HuH-7 (cell line): Measurements from ENCODE around the gene CCDC97.
"Not testable (repeated sequence)": the region's sequence is repeated elsewhere in the genome, so short reads cannot be mapped to it uniquely, and the experiment has no call there.

Source experiments
- DNase-seq: peaks from one replicate; pipeline ENCODE4 v3.0.0; 2011; ENCODE audit warnings: low spot score

Gene CCDC97

DNA sequence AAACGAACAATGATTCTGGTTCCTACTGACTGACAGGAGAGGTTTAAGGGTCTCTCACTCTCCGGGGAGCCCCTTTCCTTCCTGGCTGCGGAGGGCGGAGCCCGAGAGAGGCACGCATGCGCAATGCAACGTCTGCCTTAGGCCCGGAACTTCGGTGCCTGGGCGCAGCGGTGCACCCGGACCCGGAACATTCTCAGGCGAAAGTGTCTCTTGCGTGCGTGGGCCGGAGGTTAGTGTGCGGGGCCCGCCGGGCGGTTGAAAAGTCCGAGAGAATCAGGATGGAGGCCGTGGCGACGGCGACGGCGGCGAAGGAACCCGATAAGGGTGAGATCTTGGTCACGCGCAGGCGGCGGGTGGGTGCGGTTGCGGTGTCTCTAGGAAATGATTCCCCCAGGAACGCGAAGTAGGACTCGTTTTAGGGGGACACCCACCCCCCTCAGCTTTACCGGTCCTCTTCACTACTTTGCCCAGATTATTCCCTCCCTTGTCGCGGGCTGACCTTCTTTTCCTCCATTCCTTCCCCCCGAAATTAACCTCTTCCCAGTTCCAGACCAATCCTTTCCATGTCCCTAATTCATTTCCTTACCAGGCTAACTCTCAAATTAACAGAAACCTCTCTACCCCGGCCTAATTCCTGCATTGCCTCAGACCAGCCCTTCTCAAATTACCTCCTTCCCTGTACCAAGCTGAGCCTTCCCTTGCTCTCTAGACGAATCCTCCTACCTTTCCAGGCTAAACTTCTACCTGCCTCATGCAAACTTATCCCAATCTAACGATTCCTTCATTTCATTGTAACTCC, at the start of gene CCDC97:
Gene CCDC97 (plus strand): TSS at position 140 of the 799 bp plus-strand sequence. CDS start 139 bp downstream, at position 279.
- DNase-seq, result peak; percentile 94

DNA sequence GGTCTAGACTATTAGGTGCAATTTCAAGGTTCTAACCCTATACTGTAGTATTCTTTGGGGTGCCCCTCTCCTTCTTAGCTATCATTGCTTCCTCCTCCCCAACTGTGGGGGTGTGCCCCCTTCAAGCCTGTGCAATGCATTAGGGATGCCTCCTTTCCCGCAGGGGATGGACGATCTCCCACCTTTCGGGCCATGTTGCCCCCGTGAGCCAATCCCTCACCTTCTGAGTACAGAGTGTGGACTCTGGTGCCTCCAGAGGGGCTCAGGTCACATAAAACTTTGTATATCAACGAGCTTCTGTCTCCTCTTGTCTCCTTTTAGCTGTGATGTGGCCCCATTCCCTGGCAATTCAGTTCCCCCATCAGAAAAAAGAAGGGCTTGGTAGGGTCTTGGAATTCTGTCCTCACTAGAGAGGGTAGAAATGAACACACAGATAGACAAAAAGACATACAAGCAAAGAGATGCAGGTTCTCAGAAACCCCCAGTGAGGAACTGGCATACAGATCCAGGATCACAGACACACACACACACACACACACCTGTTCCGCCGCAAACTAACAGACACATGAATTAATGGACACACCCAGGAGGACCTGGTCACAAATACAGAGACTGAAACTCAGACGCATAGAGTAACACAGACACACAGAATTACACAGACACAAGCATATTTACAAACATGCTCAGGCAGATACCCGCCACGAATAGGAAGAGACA, 48.3 kb upstream of the CCDC97 start:
- DNase-seq, result no peak

DNA sequence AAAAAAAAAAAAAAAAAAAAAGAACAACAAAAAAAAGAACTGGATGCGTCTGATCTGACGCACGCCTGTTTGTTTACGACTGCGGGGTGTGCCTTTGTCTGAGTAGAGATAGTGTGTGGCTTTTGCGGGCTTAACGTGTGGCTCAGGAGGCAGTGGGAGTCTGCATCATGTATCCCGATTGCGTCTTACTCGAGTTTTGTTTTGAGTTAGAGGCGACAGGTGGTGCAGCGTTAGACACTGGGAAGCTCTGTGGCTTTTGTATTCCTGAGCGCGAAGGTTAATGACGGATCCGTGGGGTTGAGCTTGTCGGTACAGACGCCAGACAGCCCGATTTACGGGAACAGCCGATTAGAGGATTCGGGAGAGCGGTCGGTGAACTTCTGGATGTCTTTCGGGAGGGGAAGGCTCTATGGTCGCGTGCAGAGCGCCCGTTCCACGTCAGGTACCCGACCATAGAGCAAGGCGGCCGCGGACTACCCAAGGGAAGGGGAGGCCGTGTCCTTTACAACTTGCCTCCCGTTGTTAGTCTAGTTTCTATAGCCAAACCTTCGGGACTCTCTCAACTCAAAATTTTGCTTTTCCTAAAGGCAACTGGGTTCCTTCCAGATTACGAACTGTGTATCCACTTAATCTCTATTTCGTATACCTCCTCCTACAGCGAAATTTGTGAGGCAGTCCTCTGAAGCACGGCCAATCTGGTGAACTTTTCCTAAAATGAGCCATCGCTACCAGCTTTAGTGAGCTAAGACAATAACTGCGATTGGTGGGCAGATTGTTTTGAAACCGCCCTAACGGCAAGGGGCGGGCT, 46.7 kb upstream of the CCDC97 start:
- DNase-seq, result no peak

DNA sequence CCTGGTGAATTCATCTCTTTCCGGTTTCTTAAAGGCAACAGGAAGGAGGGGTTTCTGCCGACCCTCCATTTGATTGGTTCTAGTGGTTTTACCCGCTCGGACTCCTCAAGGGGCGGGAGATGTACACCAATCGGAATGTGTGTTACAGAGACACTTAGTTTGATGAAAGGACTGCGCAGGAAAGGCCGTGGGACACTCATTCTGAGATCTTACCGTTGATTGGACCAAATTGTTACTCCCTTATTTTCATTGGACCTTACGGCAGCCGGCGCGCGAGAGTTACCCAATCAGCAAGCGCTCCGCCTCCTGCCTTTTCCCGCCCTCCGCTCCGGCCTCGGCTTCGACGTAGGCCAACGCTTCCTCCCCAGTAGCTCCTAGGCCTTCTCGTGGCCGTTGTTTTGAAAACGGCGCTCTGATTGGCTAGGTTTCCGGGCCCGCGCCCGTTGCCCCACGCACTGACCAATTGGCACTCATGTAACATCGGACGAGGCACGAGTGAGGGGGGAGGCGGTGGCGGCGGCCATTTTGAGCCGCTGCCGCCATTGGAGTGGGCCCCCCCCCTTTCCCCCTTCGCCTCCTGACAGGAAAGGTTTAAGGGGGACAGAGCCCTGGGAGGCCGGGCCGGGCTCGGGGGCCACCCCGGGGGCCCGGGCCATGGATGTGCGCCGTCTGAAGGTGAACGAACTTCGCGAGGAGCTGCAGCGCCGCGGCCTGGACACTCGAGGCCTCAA, 46.0 kb upstream of the CCDC97 start, which contains the start of gene HNRNPUL1:
Gene HNRNPUL1 (plus strand): TSS at position 523 of the 731 bp plus-strand sequence. CDS start 132 bp downstream, at position 655.
- DNase-seq, result peak; percentile 99

DNA sequence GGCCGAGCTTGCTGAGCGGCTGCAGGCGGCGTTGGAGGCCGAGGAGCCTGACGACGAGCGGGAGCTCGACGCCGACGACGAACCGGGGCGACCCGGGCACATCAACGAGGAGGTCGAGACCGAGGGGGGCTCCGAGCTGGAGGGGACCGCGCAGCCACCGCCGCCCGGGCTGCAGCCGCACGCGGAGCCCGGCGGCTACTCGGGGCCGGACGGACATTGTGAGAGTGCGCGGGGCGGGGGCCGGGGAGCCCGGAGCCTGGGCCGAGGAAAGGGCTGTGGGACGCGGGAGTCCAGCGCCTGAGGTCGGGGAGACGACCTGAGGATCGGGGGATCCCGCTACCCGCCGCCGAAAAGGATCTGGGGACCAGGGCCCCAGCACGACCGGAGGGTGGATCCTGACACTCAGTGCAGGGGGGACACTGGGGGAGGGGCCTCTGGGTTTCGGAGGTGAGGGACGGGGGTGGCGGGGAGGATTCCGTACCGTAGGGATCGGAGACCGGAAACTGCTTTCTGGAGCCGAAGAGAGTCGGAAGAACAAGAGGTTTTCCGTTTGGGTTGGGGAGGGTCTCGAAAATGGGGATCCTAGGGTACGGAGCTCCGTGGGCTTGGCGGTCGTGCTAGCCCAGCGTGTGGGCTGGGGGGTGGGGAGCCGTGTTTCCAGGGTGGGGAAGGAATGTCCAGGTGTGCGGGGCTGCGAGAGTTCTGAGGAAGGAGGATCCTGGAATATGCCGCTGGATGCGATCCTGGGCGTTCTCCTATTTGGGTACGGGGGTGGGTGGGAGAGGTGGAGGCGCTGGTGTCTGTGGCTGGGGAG, 45.2 kb upstream of the CCDC97 start:
- DNase-seq, result peak; percentile 34

DNA sequence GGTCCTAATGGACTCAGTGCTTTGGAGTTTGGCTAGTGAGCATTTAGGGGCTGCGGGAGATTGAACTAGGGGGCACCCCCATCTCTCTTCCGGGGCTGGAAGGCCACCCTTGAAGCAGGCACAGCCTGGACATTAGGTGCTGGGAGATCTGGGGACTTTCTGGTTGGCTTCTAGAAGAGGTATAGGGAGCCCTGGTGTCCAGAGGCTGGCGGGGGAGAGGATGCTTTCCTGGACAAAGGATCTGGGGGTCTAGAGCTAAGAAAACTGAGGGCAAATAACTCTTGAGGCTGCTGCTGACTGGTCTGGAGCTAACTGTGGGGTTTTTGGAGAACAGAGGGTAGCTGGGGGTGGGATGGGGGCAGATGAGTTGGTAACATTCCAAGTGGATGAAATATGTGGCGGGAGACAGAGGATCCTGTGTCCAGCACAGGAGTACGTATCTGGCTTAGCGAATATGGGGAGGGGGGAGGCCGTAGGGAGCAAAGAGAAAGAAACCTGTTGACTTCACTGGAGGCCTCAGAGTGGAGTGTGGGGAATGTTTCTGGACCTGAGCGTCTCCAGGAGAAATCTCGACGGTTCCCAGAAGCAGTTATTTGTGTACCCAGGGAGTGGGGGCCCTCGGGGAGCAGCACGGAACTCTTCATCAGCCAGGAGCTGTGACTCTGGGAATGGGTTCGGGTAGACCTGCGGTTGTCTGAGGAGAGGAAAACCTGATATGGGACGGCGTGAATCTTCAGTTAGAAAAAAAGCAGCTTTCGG, 44.4 kb upstream of the CCDC97 start:
- peak; percentile 37 for DNase-seq

DNA sequence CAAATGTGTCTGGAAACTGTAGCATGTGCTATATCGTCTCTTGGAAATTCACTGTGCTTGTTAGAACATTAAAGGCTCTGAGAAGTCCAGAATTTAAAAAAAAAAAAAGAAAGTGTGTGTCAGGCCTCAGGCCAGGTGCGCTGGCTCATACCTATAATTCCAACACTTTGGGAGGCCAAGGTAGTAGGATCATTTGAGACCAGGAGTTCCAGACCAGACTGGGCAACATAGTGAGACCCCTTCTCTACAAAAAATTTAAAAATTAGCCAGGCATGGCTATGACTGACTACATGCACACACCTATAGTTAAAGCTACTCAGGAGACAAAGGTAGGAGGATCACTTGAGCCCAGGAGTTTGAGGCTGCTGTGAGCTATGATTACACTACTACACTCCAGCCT, 40.9 kb upstream of the CCDC97 start:
- no peak for DNase-seq

DNA sequence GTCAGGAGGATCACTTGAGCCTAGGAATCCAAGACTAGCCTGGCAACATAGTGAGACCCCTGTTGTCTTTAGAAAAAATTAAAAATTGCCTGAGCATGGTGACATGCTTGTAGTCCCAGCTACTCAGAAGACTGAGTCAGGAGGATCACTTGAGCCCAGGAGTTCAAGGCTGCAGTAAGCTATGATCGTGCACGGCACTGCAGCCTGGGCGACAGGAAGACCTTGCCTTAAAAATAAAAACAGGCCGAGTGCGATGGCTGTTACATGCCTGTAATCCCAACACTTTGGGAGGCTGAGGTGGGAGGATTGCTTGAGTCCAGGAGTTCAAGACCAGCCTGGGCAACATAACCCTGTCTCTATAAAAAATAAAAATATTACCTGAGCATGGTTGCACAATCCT, 40.4 kb upstream of the CCDC97 start:
- no peak for DNase-seq

DNA sequence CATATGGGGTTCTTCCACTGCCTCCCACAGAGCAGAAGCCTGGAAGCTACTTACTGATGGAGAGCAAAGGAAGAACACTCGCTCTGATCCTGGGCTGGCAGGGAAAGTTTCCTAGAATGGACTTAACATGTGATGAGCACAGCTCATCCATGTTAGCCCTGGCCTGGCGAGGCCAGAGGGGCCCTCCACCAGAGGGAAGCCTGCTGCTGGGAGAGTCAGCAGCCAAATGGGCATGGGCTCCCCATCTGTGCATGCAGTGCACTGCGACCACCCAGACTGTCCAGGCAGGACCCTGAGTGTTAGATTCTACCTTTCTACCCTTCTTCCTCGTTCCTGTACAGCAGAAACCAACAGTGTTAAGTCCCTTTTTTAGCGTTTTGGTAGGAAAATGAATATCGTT, 36.9 kb upstream of the CCDC97 start:
- DNase-seq, result no peak

DNA sequence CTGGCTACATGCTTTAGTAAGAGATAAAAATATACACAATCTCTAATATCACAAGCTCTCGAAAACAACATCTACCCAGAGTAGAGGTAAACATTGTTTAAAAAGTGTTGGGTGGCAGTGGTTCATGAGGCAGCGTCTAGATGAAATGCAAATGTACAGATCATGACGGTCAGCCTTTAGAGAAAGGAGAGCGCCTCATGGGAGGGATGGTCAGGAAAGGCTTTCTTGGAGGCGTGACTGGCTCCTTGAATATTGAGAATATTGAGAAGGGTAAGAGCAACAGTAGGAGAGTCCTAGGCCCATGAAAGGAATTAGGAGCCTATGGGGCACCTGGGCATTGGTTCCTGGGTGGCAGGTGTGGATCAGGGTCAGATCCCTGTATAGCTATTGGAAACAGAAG, 35.2 kb upstream of the CCDC97 start:
- no peak for DNase-seq

DNA sequence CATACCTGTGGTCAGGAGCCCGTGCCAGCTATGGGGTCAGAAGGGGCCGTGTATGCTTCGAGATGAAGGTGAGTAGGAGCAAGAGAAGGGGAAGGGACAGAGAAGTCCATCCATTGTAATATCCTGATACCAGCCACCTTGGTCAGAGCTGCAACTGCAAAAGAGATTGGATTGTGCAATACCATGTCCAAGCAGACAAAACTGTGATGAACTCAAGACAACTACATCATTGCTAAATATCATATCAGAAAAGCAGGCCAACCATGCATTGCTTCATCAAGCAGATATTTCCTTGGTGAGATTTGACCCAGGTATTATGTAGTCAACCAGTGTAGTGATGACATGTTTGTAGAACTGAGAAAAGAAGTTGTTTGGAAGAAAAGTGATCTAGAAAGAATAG, 33.7 kb upstream of the CCDC97 start:
- DNase-seq, result no peak

DNA sequence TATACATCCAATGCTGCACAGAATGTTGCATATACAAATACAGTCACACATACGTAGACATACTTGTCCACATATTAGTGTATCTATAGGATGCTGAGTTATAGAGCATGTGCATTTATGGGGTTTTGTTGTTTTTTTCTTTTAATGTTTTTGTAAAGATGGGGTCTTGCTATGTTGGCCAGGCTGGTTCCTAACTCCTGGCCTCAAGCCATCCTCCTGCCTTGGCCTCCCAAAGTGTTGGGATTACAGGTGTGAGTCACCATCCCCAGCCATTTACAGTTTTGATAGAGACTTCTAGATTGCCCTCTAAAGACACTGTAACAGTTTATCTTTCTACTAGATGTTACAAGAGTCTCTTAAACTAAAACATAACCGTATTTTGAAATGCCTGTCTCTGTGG, 31.5 kb upstream of the CCDC97 start:
- DNase-seq, result no peak

DNA sequence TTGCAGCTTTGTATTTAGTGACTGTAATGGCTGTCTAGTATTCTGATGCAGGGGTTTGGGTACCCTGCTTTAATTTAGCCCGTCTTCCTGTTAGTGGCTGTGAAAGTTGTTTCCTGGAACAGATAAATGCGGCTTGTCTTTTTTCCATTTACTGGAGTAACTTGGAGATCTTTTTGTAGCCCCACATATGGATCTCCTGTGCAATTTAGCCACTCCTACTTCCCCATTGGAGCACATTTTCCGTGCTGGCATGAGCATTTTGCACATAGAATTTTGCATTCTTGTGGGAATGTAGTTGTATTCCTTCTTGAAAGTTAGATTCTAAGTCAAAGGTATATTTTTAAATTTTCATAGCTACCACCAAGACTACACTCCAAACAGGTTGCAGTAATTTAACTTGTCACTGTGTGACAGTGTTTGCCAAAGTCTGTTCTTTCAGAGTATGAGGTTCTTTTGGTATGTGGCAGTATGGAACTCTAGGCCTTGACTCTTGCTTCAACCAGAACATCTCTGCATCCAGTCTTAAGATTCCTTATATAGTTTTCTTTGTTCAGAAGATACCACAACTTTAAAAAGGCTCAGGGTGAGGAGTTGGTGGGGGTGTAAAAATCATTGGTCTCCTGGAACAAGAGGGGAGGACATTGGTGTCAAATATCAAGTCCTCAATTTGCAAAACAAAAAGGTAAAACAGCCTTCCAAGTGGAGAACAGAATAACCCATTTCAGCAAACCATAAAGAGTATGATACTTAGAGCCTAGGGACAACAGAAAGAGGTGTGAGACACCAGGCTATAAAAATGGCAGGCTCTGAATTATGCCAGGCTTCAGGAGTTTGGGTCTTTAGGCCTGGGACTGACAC, 21.1 kb upstream of the CCDC97 start:
- no peak for DNase-seq

DNA sequence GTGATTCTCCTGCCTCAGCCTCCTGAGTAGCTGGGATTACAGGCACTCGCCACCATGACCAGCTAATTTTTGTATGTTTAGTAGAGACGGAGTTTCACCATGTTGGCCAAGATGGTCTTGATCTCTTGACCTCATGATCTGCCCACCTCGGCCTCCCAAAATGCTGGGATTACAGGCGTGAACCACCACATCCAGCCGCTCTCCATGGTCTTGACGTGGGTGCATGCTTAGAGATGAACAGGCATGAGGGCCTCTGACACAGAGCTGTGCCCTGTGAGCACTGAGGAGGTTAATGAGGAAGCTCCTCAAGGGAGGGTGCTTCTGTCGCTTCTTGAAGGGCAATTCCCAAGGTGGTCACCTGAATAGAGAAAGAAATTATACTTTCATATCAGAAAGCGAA, 20.2 kb upstream of the CCDC97 start:
- DNase-seq, result not testable (repeated sequence)

DNA sequence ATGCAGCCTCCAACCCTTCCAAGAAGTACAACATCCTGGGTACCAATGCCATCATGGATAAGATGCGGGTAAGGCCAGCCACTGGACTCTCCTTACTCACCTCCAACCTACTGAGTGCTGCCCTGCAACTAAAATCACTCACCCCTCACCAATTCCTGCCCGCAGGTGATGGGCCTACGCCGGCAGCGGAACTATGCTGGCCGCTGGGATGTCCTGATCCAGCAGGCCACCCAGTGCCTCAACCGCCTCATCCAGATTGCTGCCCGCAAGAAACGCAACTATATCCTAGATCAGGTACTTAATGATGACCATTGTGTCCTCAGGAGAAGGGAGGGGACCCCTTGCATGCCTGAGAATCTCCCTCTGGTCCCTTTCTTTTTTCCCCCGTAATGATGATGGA, 15.6 kb upstream of the CCDC97 start:
- DNase-seq, result no peak

DNA sequence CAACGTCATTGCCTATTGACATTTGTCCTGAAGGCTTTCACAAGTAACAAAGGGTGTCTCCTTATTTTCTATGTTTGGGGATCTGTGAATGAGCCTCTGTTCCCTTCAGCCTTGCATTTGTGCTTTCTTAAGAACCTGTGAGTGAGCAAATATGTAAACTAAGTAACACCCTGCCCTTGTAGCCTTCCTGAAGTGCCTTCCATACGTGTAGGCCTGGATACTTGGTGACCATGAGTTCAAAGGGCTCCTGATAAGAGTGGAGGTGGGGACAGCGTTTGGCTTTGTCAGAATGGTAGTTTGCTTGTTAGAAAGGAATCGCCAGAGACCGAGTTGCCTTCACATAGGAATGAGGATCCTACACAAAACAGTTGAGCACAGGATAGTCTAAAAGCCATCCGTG, 14.5 kb upstream of the CCDC97 start:
- no peak for DNase-seq

DNA sequence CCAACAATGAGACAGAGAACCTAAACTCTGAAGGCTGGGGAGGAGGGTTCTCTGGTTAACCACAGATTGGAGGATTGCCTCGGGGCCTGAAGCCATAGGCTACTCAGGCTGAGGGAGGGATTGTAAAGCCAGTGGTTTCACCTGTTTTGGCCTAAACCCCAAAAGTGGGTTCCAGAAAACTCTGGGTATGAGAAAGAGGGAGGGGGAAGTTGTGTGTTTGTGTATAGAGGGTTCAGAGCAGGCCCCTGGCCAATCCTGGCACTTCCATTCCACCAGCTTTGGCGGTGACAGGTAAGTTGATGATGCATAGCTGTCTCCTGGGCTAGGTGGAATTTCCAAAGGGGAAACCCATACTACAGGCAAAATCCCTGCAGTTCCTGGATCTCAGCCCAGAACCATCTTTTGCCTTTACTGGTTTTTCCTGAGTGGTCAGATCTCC, 13.5 kb upstream of the CCDC97 start:
- no peak for DNase-seq

DNA sequence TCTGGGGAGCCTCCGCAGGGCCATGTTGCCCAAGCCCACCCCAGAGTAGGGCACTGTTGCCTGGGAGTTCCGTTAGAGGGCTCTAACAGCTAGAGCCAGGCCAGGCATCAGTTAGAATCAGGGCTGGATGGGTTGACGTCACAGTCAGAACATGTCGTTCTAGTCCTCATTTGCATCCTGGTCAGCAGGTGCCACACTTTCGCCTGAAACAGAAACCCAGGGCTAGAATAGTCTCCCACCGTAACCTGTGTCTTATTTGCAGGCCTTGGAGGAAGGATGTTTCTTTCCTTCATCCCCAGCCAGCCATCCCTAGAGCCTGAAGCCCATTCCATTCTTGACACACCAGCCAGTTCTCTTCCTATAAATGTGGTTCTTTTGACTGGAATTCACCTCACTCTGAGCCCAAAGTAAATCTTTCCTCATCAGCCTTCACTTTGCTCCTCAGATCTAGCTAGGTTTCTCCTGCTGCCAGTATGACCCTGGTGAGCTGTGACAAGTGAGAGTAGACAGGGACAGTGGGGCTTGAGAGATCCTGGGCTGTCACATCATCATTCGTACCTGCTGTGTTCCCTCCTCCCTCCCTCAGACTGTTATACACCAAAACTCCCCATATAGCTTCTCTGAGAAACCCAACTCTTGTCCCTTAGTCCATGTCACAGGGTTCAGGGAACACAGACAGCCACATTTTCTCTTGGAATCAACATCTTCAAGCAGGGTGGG, 12.2 kb upstream of the CCDC97 start:
- DNase-seq, result no peak
